H9 (cell line): ENCODE data around the gene G6PC2. TPM values are rescaled to one million over a fixed set of nuclear protein-coding genes. Genes with fewer than 3 reads are reported as not detected.

Experiments
- DNase-seq: peaks from one replicate; pipeline ENCODE4 v3.0.0-alpha.2; 2017
- H2AFZ ChIP-seq: one replicate; pipeline ENCODE4 v1.6.1; 2013; ENCODE audit warnings: mild to moderate bottlenecking, low read length, control low read depth, moderate library complexity
- H2AK5ac ChIP-seq: 2 replicates; pipeline ENCODE4 v1.6.1; 2013; ENCODE audit warnings: low read length, control low read depth, mixed read lengths; ENCODE audit not compliant: insufficient read length
- H2BK120ac ChIP-seq: one replicate; pipeline ENCODE4 v1.6.1; 2013; ENCODE audit warnings: low read depth, mild to moderate bottlenecking, low read length, control low read depth, inconsistent platforms; ENCODE audit not compliant: poor library complexity, severe bottlenecking
- H2BK12ac ChIP-seq: 2 replicates; pipeline ENCODE4 v1.6.1; 2013; ENCODE audit warnings: low read length, control low read depth, mixed read lengths, low read depth; ENCODE audit not compliant: insufficient read length
- H2BK15ac ChIP-seq: 2 replicates; pipeline ENCODE4 v1.6.1; 2013; ENCODE audit warnings: low read depth, low read length, control low read depth
- H2BK20ac ChIP-seq: one replicate; pipeline ENCODE4 v1.6.1; 2013; ENCODE audit warnings: low read depth, mild to moderate bottlenecking, low read length, control low read depth, inconsistent platforms; ENCODE audit not compliant: poor library complexity, severe bottlenecking
- H2BK5ac ChIP-seq: 2 replicates; pipeline ENCODE4 v1.6.1; 2013; ENCODE audit warnings: low read length, control low read depth, mixed read lengths; ENCODE audit not compliant: insufficient read length
- H3K14ac ChIP-seq: 2 replicates; pipeline ENCODE4 v1.6.1; 2013; ENCODE audit warnings: low read length, control low read depth; ENCODE audit not compliant: insufficient read depth
- H3K18ac ChIP-seq: 2 replicates; pipeline ENCODE4 v1.6.1; 2013; ENCODE audit warnings: low read depth, mild to moderate bottlenecking, mixed read lengths, low read length, control low read depth; ENCODE audit not compliant: insufficient read length
- H3K23ac ChIP-seq: 2 replicates; pipeline ENCODE4 v1.6.1; 2013; ENCODE audit warnings: low read length, control low read depth, mixed read lengths, low read depth; ENCODE audit not compliant: insufficient read length
- H3K23me2 ChIP-seq: 2 replicates; pipeline ENCODE4 v1.6.1; 2013; ENCODE audit warnings: low read depth, mild to moderate bottlenecking, mixed read lengths, low read length, control low read depth; ENCODE audit not compliant: insufficient read length, poor library complexity, severe bottlenecking
- H3K27ac ChIP-seq: 2 replicates; pipeline ENCODE4 v1.5.1; 2013; ENCODE audit warnings: low read length, control low read depth, mixed read lengths, low read depth; ENCODE audit not compliant: insufficient read length
- H3K27me3 ChIP-seq: 2 replicates; pipeline ENCODE4 v1.6.1; 2013; ENCODE audit warnings: low read length, control low read depth, inconsistent platforms; ENCODE audit not compliant: insufficient read depth
- H3K4ac ChIP-seq: 2 replicates; pipeline ENCODE4 v1.6.1; 2013; ENCODE audit warnings: low read depth, mild to moderate bottlenecking, control low read depth, inconsistent platforms, low read length, moderate library complexity
- H3K4me1 ChIP-seq: 2 replicates; pipeline ENCODE4 v1.6.1; 2013; ENCODE audit warnings: low read length, control low read depth, inconsistent platforms; ENCODE audit not compliant: insufficient read depth
- H3K4me2 ChIP-seq: 2 replicates; pipeline ENCODE4 v1.6.1; 2013; ENCODE audit warnings: low read length, control low read depth, mixed read lengths; ENCODE audit not compliant: insufficient read length, insufficient read depth
- H3K56ac ChIP-seq: 2 replicates; pipeline ENCODE4 v1.6.1; 2013; ENCODE audit warnings: low read depth, mild to moderate bottlenecking, mixed read lengths, low read length, control low read depth; ENCODE audit not compliant: insufficient read length
- H3K79me1 ChIP-seq: 2 replicates; pipeline ENCODE4 v1.6.1; 2013; ENCODE audit warnings: low read depth, mild to moderate bottlenecking, moderate library complexity, low read length, control low read depth, inconsistent platforms; ENCODE audit not compliant: insufficient read depth, poor library complexity, severe bottlenecking
- H3K79me2 ChIP-seq: 2 replicates; pipeline ENCODE4 v1.6.1; 2013; ENCODE audit warnings: low read length, control low read depth, inconsistent platforms; ENCODE audit not compliant: insufficient read depth
- H3K9ac ChIP-seq: 2 replicates; pipeline ENCODE4 v1.6.1; 2013; ENCODE audit warnings: low read length, control low read depth, mixed read lengths; ENCODE audit not compliant: insufficient read length; ENCODE audit errors: extremely low read depth
- H3K9me3 ChIP-seq: one replicate; pipeline ENCODE4 v1.6.1; 2013; ENCODE audit warnings: low read depth, low read length, inconsistent platforms; ENCODE audit not compliant: control insufficient read depth
- H3T11ph ChIP-seq: one replicate; pipeline ENCODE4 v1.6.1; 2013; ENCODE audit warnings: mild to moderate bottlenecking, low read length, control low read depth, inconsistent platforms
- H4K20me1 ChIP-seq: one replicate; pipeline ENCODE4 v1.6.1; 2013; ENCODE audit not compliant: control insufficient read depth, insufficient read length, insufficient read depth
- H4K5ac ChIP-seq: 2 replicates; pipeline ENCODE4 v1.6.1; 2013; ENCODE audit warnings: low read depth, mild to moderate bottlenecking, mixed read lengths, low read length, control low read depth; ENCODE audit not compliant: insufficient read length
- H4K8ac ChIP-seq: replicated peaks from 2 replicates; pipeline ENCODE4 v1.6.1; 2013; ENCODE audit warnings: low read length, control low read depth, mixed read lengths, low read depth; ENCODE audit not compliant: insufficient read length
- H4K91ac ChIP-seq: 2 replicates; pipeline ENCODE4 v1.6.1; 2013; ENCODE audit warnings: low read depth, mild to moderate bottlenecking, moderate library complexity, mixed read lengths, low read length, control low read depth; ENCODE audit not compliant: insufficient read length
- H3K27ac Mint-ChIP-seq, 3 experiments: 2 replicates in 2 of 3; 3 replicates in 1 of 3; pipeline ENCODE4 v1.8.0; 2020 to 2021; ENCODE audit warnings: mixed read lengths in 3 of 3, mild to moderate bottlenecking in 1 of 3, moderate library complexity in 1 of 3
- H3K27me3 Mint-ChIP-seq: 2 replicates; pipeline ENCODE4 v1.8.0; 2021; ENCODE audit warnings: low read depth, mild to moderate bottlenecking, moderate library complexity, mixed read lengths
- H3K36me3 Mint-ChIP-seq, 3 experiments: 2 replicates in 2 of 3; 3 replicates in 1 of 3; pipeline ENCODE4 v1.8.0; 2020 to 2021; ENCODE audit warnings: low read depth in 3 of 3, mixed read lengths in 3 of 3; ENCODE audit not compliant: insufficient read depth in 1 of 3
- H3K4me1 Mint-ChIP-seq, 2 experiments: 2 replicates each; pipeline ENCODE4 v1.8.0; 2020; ENCODE audit warnings: mixed read lengths in 2 of 2
- H3K4me3 Mint-ChIP-seq, 2 experiments: 2 replicates in 1 of 2; 3 replicates in 1 of 2; pipeline ENCODE4 v1.8.0; 2020 to 2021; ENCODE audit warnings: mild to moderate bottlenecking in 2 of 2, mixed read lengths in 2 of 2, moderate library complexity in 1 of 2
- H3K9me3 Mint-ChIP-seq, 2 experiments: 2 replicates in 1 of 2; 3 replicates in 1 of 2; pipeline ENCODE4 v1.8.0; 2020; ENCODE audit warnings: mild to moderate bottlenecking in 2 of 2, mixed read lengths in 2 of 2, moderate library complexity in 1 of 2
- CTCF ChIP-seq: fragments of 200-600 bp; sonication (generic); conservative IDR thresholded peaks from 3 replicates; pipeline ENCODE4 v1.8.0; 2021; ENCODE audit warnings: antibody characterized with exemption, mild to moderate bottlenecking
- WGBS: extraction: QIAGEN DNeasy Blood & Tissue Kit; methylation state at CpG from one replicate; pipeline ENCODE4 v1.1.7; 2013; ENCODE audit warnings: missing lambda C conversion rate, low lambda C conversion rate, mixed read lengths; ENCODE audit not compliant: insufficient read length; ENCODE audit errors: extremely low coverage; 5-methylcytosine and 5-hydroxymethylcytosine counted together
- total RNA-seq: library from RNA; stranded (reverse); gene quantifications from 2 replicates; pipeline ENCODE4 v1.2.1, GENCODE V29; 2021

G6PC2 gene
- total RNA-seq, 1 experiment from 2014 or later: not detected

GRCh38 chr2:168904358-168904757, 3.3 kb downstream of the G6PC2 start:
- no peak overlapping the region for H3K4ac ChIP-seq
- H4K20me1 ChIP-seq: no peaks in the 10 kb centered on the region
- no peaks in the 10 kb centered on the region for H3K9me3 Mint-ChIP-seq
- H2BK20ac ChIP-seq: no peak overlapping the region
- no peak overlapping the region for H3K23ac ChIP-seq
- H3K9me3 ChIP-seq: no peaks in the 10 kb centered on the region
- no peak overlapping the region for H4K8ac ChIP-seq
- H3K4me1 Mint-ChIP-seq: peaks cover 46 to 47% of the 10 kb centered on the region in 2 experiments
- H4K91ac ChIP-seq: no peak overlapping the region
- H2AFZ ChIP-seq: no peak overlapping the region
- H3K27ac Mint-ChIP-seq: no peak overlapping the region
- H2BK15ac ChIP-seq: no peak overlapping the region
- WGBS: no CpG with 5 or more reads among the region's 3 CpGs
- no peaks in the 10 kb centered on the region for H3K79me2 ChIP-seq
- H3K79me1 ChIP-seq: no peaks in the 10 kb centered on the region
- no peaks in the 10 kb centered on the region for H3K23me2 ChIP-seq
- no peak overlapping the region for H3K9ac ChIP-seq
- no peak overlapping the region for H2AK5ac ChIP-seq
- no peak overlapping the region for H3K14ac ChIP-seq
- TF ChIP-seq CTCF: no peak
- no peak overlapping the region for H2BK12ac ChIP-seq
- no peak overlapping the region for H3K4me3 Mint-ChIP-seq
- H3K27me3 ChIP-seq: no peaks in the 10 kb centered on the region
- no peak overlapping the region for H3K27ac ChIP-seq
- H2BK120ac ChIP-seq: no peak overlapping the region
- H3K36me3 Mint-ChIP-seq: no peaks in the 10 kb centered on the region
- no peak overlapping the region for H3K18ac ChIP-seq
- peaks cover 15% of the 10 kb centered on the region; the same call in 1 of the 2 replicates for H3K4me1 ChIP-seq
- no peak overlapping the region for H3K4me2 ChIP-seq
- H2BK5ac ChIP-seq: no peak overlapping the region
- no peak overlapping the region for H3T11ph ChIP-seq
- DNase-seq: no peak
- H4K5ac ChIP-seq: no peak overlapping the region
- H3K27me3 Mint-ChIP-seq: no peaks in the 10 kb centered on the region; the same call in 1 of the 2 replicates
- no peak overlapping the region for H3K56ac ChIP-seq
